PC-3 (cell line): ENCODE data around the gene ZFHX3. TPM values are rescaled to one million over a fixed set of nuclear protein-coding genes. Genes with fewer than 3 reads are reported as not detected.

Experiments
- ATAC-seq: fragments of 200-7000 bp; cut with Tn5 transposase; 2 replicates; pipeline ENCODE4 v1.9.1; 2020; ENCODE audit warnings: mild to moderate bottlenecking, moderate library complexity
- BruUV-seq: library from RNA; stranded (reverse); fragments of 400-500 nt; replicated peaks from 2 replicates; lab custom pipeline; 2021; lab: Mats Ljungman, UMichigan
- CTCF ChIA-PET: fragments of 300-600 bp; sonication (Branson Sonifier 250); formaldehyde crosslinking; loops from one replicate; lab custom pipeline; 2022; ENCODE audit warnings: antibody characterized with exemption; lab: Charles Lee
- POLR2A ChIA-PET: fragments of 300-600 bp; sonication (Branson Sonifier 250); formaldehyde crosslinking; loops from one replicate; lab custom pipeline; 2022; ENCODE audit warnings: antibody characterized with exemption; ENCODE audit not compliant: unreplicated experiment; lab: Charles Lee
- DNase-seq: peaks from one replicate; pipeline ENCODE4 v3.0.0-alpha.2; 2015
- H2AFZ ChIP-seq: fragments of 300-600 bp; sonication (generic); 2 replicates; pipeline ENCODE4 v1.6.0; 2016; ENCODE audit warnings: antibody characterized with exemption, low read length
- H3F3A ChIP-seq: fragments of 300-600 bp; sonication (generic); one replicate; pipeline ENCODE4 v1.6.0; 2017; ENCODE audit warnings: antibody characterized with exemption, low read length, control low read depth, mild to moderate bottlenecking; ENCODE audit not compliant: unreplicated experiment
- H3K27ac ChIP-seq: fragments of 300-600 bp; sonication (generic); 2 replicates; pipeline ENCODE4 v1.5.1; 2016; ENCODE audit warnings: mild to moderate bottlenecking, low read length
- H3K27me3 ChIP-seq: fragments of 300-600 bp; sonication (generic); 2 replicates; pipeline ENCODE4 v1.6.1; 2016; ENCODE audit warnings: low read length, mixed read lengths
- H3K36me3 ChIP-seq: fragments of 300-600 bp; sonication (generic); 2 replicates; pipeline ENCODE4 v1.6.1; 2016; ENCODE audit warnings: low read depth, mixed run types, low read length, mixed read lengths
- H3K4me1 ChIP-seq: fragments of 300-600 bp; sonication (generic); 2 replicates; pipeline ENCODE4 v1.5.1; 2016; ENCODE audit warnings: low read length; ENCODE audit not compliant: insufficient read depth
- H3K4me2 ChIP-seq: fragments of 300-600 bp; sonication (generic); 2 replicates; pipeline ENCODE4 v1.6.0; 2016; ENCODE audit warnings: low read length
- H3K4me3 ChIP-seq: fragments of 300-600 bp; sonication (generic); 2 replicates; pipeline ENCODE4 v1.5.1; 2016; ENCODE audit warnings: mild to moderate bottlenecking, low read length, mixed read lengths
- H3K79me2 ChIP-seq: fragments of 300-600 bp; sonication (generic); 2 replicates; pipeline ENCODE4 v1.6.1; 2017; ENCODE audit warnings: low read length, mixed read lengths
- H3K9ac ChIP-seq: fragments of 300-600 bp; sonication (generic); 2 replicates; pipeline ENCODE4 v1.6.0; 2016; ENCODE audit warnings: mild to moderate bottlenecking, low read length
- H3K9me2 ChIP-seq: fragments of 300-600 bp; sonication (generic); replicated peaks from 2 replicates; pipeline ENCODE4 v1.6.1; 2016; ENCODE audit warnings: mixed run types, low read length, mixed read lengths
- H3K9me3 ChIP-seq: fragments of 300-600 bp; sonication (generic); 2 replicates; pipeline ENCODE4 v1.6.1; 2016; ENCODE audit warnings: low read length, mixed read lengths
- H4K20me1 ChIP-seq: fragments of 300-600 bp; sonication (generic); 2 replicates; pipeline ENCODE4 v1.6.1; 2016; ENCODE audit warnings: low read length, mixed read lengths
- EZH2 ChIP-seq: fragments of 300-600 bp; sonication (generic); IDR thresholded peaks from one replicate; pipeline ENCODE4 v1.6.1; 2017; ENCODE audit warnings: antibody characterized with exemption, mild to moderate bottlenecking, low read length; ENCODE audit not compliant: unreplicated experiment
- EZH2phosphoT487 ChIP-seq: fragments of 300-600 bp; sonication (generic); IDR thresholded peaks from 2 replicates; pipeline ENCODE4 v1.6.1; 2018; ENCODE audit warnings: mild to moderate bottlenecking, antibody characterized with exemption, low read length, borderline replicate concordance
- intact Hi-C: fragments of 100-400 bp; cut with micrococcal nuclease; formaldehyde crosslinking; loops from 2 replicates; pipeline ENCODE4 v1.9.0; 2023
- total RNA-seq: library from RNA; depleted of rRNA; stranded (reverse); fragments of >200 nt; gene quantifications from 2 replicates; pipeline ENCODE4 v1.2.3, GENCODE V29; 2014
- TF ChIP-seq, protein P1 (sequence below): fragments of 300-600 bp; sonication (generic); conservative IDR thresholded peaks from 2 replicates; pipeline ENCODE4 v1.5.1; 2017; ENCODE audit warnings: antibody characterized with exemption, low read depth, mild to moderate bottlenecking, low read length

The ZFHX3 gene
- total RNA-seq, 1 experiment from 2014 or later, result 3.5 TPM

DNA sequence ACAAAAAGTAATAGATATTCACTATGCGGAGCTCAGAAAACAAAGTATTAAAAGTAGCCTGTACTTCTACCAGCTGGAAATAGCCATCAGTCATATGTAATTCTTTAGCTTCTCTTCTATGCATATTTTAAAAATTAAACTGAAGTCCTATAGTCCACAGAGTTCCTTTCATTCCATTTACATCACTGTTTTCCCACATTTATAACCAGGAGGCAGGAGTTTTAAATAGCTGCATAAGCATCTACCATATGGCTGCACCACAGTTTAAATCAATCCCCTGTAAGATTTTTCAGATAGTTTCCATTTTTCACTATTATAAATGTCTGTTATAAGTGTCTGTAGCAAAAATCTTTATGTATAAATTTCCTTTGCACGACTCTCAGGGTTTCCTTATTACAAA, 45.1 kb downstream of the ZFHX3 start:
- no peaks in the 10 kb centered on the region for H3K9me3 ChIP-seq
- ChIA-PET CTCF (no interaction called here), POLR2A (no interaction called here)
- no peaks in the 10 kb centered on the region for H4K20me1 ChIP-seq
- no peak overlapping the region for H3K4me2 ChIP-seq
- no TSS peak for BruUV-seq
- ATAC-seq (no peak), DNase-seq (no peak)
- H3K27me3 ChIP-seq, result no peaks in the 10 kb centered on the region
- H3F3A ChIP-seq, result no peaks in the 10 kb centered on the region
- no peak overlapping the region for H3K9ac ChIP-seq
- intact Hi-C loops, result no loop called here
- H3K4me3 ChIP-seq, result no peak overlapping the region
- H3K36me3 ChIP-seq, result no peaks in the 10 kb centered on the region
- peaks cover 7% of the 10 kb centered on the region for H3K4me1 ChIP-seq
- no peak overlapping the region for H2AFZ ChIP-seq
- TF ChIP-seq EZH2phosphoT487 (no peak), EZH2 (no peak)
- TF ChIP-seq, protein P1, sequence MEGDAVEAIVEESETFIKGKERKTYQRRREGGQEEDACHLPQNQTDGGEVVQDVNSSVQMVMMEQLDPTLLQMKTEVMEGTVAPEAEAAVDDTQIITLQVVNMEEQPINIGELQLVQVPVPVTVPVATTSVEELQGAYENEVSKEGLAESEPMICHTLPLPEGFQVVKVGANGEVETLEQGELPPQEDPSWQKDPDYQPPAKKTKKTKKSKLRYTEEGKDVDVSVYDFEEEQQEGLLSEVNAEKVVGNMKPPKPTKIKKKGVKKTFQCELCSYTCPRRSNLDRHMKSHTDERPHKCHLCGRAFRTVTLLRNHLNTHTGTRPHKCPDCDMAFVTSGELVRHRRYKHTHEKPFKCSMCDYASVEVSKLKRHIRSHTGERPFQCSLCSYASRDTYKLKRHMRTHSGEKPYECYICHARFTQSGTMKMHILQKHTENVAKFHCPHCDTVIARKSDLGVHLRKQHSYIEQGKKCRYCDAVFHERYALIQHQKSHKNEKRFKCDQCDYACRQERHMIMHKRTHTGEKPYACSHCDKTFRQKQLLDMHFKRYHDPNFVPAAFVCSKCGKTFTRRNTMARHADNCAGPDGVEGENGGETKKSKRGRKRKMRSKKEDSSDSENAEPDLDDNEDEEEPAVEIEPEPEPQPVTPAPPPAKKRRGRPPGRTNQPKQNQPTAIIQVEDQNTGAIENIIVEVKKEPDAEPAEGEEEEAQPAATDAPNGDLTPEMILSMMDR, result no peak
- peaks cover 71% of the 10 kb centered on the region for H3K79me2 ChIP-seq
- H3K27ac ChIP-seq, result no peak overlapping the region
- H3K9me2 ChIP-seq, result no peaks in the 10 kb centered on the region

DNA sequence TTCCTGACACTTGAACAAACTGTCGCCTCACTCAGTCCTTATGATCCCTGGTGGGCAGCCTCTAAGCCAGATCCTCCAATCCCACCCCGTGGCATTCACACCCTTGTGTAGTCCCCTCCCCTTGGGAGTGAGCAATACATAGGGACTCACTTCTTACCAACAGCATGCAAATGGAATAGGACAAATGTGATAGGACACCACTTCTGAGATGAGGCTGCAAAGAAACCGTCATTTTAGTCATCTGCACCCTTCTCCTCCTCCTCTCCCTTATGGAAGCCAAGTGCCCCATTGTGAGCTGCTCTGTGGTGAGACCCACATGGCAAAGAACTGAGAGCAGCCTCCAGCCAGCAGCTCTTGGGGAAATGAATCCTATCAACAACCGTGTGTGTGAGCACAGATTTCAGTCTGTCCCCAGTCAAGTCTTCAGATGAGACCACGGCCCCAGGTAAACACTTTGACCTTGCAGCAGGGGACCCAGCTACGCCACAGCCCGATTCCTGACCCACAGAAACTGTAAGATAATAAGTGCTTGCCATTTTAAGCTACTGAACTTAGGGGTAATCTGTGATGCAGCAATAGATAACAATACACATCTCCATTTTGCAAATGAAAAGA, 46.9 kb downstream of the ZFHX3 start:
- Histone ChIP-seq H4K20me1 (no peaks in the 10 kb centered on the region), H3K9ac (no peak overlapping the region), H3F3A (no peaks in the 10 kb centered on the region), H3K27me3 (no peaks in the 10 kb centered on the region), H3K9me2 (no peaks in the 10 kb centered on the region), H3K4me1 (peaks cover 23% of the 10 kb centered on the region), H3K79me2 (peaks cover 63% of the 10 kb centered on the region), H2AFZ (no peak overlapping the region), H3K4me3 (no peak overlapping the region), H3K36me3 (no peaks in the 10 kb centered on the region), H3K27ac (no peak overlapping the region), H3K9me3 (no peaks in the 10 kb centered on the region), H3K4me2 (no peak overlapping the region)
- DNase-seq (no peak), ATAC-seq (no peak)
- TF ChIP-seq EZH2 (no peak), EZH2phosphoT487 (no peak)
- TF ChIP-seq, protein P1, result no peak
- CTCF ChIA-PET, result no interaction called here
- POLR2A ChIA-PET, result no interaction called here
- BruUV-seq, result no TSS peak
- intact Hi-C loops, result no loop called here
